GM12874 (cell line): Measurements from ENCODE around the gene KIF1B.

Experiments
- CTCF ChIP-seq: IDR thresholded peaks from 2 replicates; pipeline ENCODE4 v1.5.1; 2011; ENCODE audit warnings: low read depth, mild to moderate bottlenecking, control low read depth, low read length, moderate library complexity; ENCODE audit not compliant: insufficient read depth

Gene KIF1B

GRCh38 chr1:10249808-10250457 is 39.6 kb downstream of the KIF1B start:
- no peak for TF ChIP-seq CTCF

- TF ChIP-seq CTCF: no peak
These were observed 40.3 kb downstream of the KIF1B start for GRCh38 chr1:10250663-10251062.

- no peak for TF ChIP-seq CTCF
These were observed 42.1 kb downstream of the KIF1B start for GRCh38 chr1:10252508-10252907.

- no peak for TF ChIP-seq CTCF
These were observed 42.8 kb downstream of the KIF1B start for GRCh38 chr1:10253149-10253548.

GRCh38 chr1:10253755-10254154 is 43.4 kb downstream of the KIF1B start:
- TF ChIP-seq CTCF: no peak

GRCh38 chr1:10257851-10258250 is 47.5 kb downstream of the KIF1B start:
- TF ChIP-seq CTCF: no peak

GRCh38 chr1:10263450-10264082 is 53.2 kb downstream of the KIF1B start:
- TF ChIP-seq CTCF: no peak

- no peak for TF ChIP-seq CTCF
These were observed 54.7 kb downstream of the KIF1B start for GRCh38 chr1:10265027-10265426.
